ENCODE results near the gene NFIC.
"Not testable (repeated sequence)": the region's sequence is repeated elsewhere in the genome, so short reads cannot be mapped to it uniquely, and the experiment has no call there.

The NFIC gene

GRCh38 chr19:3420909-3421619 is 54.7 kb downstream of the NFIC start:
- DNase-seq (ENCODE audit: low read depth in 2 of 2) = no peak

- DNase-seq (ENCODE audit: low read depth in 2 of 2) = not testable (repeated sequence)
These were observed 55.3 kb downstream of the NFIC start for GRCh38 chr19:3421656-3422055.

- DNase-seq (ENCODE audit: low read depth in 2 of 2) = no peak
These were observed 56.9 kb downstream of the NFIC start for GRCh38 chr19:3423183-3423829.

GRCh38 chr19:3426433-3426832 is 60.0 kb downstream of the NFIC start:
- no peak for DNase-seq (ENCODE audit: low read depth in 2 of 2)

- DNase-seq (ENCODE audit: low read depth in 2 of 2) = not testable (repeated sequence)
These were observed 63.9 kb downstream of the NFIC start for GRCh38 chr19:3430366-3430680.

GRCh38 chr19:3431760-3432397 is 65.5 kb downstream of the NFIC start:
- DNase-seq (ENCODE audit: low read depth in 2 of 2) = no peak

- DNase-seq (ENCODE audit: low read depth in 2 of 2) = no peak
These were observed 66.9 kb downstream of the NFIC start for GRCh38 chr19:3433313-3433712.

- DNase-seq (ENCODE audit: low read depth in 2 of 2) = no peak
These were observed 67.6 kb downstream of the NFIC start for GRCh38 chr19:3433805-3434540.

- DNase-seq (ENCODE audit: low read depth in 2 of 2) = peak; percentile 79 to 84
These were observed 68.5 kb downstream of the NFIC start for GRCh38 chr19:3434630-3435553.

GRCh38 chr19:3440082-3440481 is 73.7 kb downstream of the NFIC start:
- DNase-seq (ENCODE audit: low read depth in 2 of 2) = no peak

- DNase-seq (ENCODE audit: low read depth in 2 of 2) = no peak
These were observed 75.0 kb downstream of the NFIC start for GRCh38 chr19:3441089-3441985.

GRCh38 chr19:3441986-3442329 is 75.6 kb downstream of the NFIC start:
- DNase-seq (ENCODE audit: low read depth in 2 of 2) = no peak

GRCh38 chr19:3442487-3443071 is 76.2 kb downstream of the NFIC start:
- no peak for DNase-seq (ENCODE audit: low read depth in 2 of 2)

GRCh38 chr19:3443840-3444694 is 77.7 kb downstream of the NFIC start:
- DNase-seq (ENCODE audit: low read depth in 2 of 2) = no peak

GRCh38 chr19:3444695-3445234 is 78.4 kb downstream of the NFIC start:
- no peak for DNase-seq (ENCODE audit: low read depth in 2 of 2)

- DNase-seq (ENCODE audit: low read depth in 2 of 2) = not testable (repeated sequence)
These were observed 80.3 kb downstream of the NFIC start for GRCh38 chr19:3446657-3447056.

- no peak for DNase-seq (ENCODE audit: low read depth in 2 of 2)
These were observed 82.4 kb downstream of the NFIC start for GRCh38 chr19:3448616-3449334.

- peak; percentile 96 for DNase-seq (ENCODE audit: low read depth in 2 of 2)
These were observed 84.5 kb downstream of the NFIC start for GRCh38 chr19:3450796-3451411.

All from fibroblast of skin of left biceps (primary cell).